Smooth muscle cell (in vitro differentiated cells): ENCODE data around the gene ANKRD34C. TPM values are rescaled to one million over a fixed set of nuclear protein-coding genes. Genes with fewer than 3 reads are reported as not detected.

ENCODE experiments used
- DNase-seq: peaks from one replicate; lab custom pipeline; 2025; ENCODE audit not compliant: unreplicated experiment; lab: John Stamatoyannopoulos, UW
- H2AFZ ChIP-seq: fragments of 200-600 bp; sonication (generic); 2 replicates; pipeline ENCODE4 v1.6.0; 2016; ENCODE audit warnings: antibody characterized with exemption, low read depth, mild to moderate bottlenecking
- H3F3A ChIP-seq: fragments of 200-600 bp; sonication (generic); 2 replicates; pipeline ENCODE4 v1.6.0; 2017; ENCODE audit warnings: antibody characterized with exemption, low read depth
- H3K27ac ChIP-seq: fragments of 200-600 bp; sonication (generic); 2 replicates; pipeline ENCODE4 v1.5.1; 2016; ENCODE audit warnings: low read depth, mild to moderate bottlenecking
- H3K27me3 ChIP-seq: fragments of 200-600 bp; sonication (generic); 2 replicates; pipeline ENCODE4 v1.6.1; 2016; ENCODE audit warnings: low read depth, mild to moderate bottlenecking
- H3K36me3 ChIP-seq: fragments of 200-600 bp; sonication (generic); 2 replicates; pipeline ENCODE4 v1.5.1; 2016; ENCODE audit warnings: low read depth
- H3K4me1 ChIP-seq: fragments of 200-600 bp; sonication (generic); 2 replicates; pipeline ENCODE4 v1.5.1; 2016; ENCODE audit warnings: low read depth
- H3K4me2 ChIP-seq: fragments of 200-600 bp; sonication (generic); 2 replicates; pipeline ENCODE4 v1.6.0; 2016; ENCODE audit warnings: mild to moderate bottlenecking
- H3K4me3 ChIP-seq: fragments of 200-600 bp; sonication (generic); 2 replicates; pipeline ENCODE4 v1.5.1; 2016; ENCODE audit warnings: mild to moderate bottlenecking
- H3K79me2 ChIP-seq: fragments of 200-600 bp; sonication (generic); 2 replicates; pipeline ENCODE4 v1.6.0; 2016; ENCODE audit warnings: low read depth, mild to moderate bottlenecking
- H3K9ac ChIP-seq: fragments of 200-600 bp; sonication (generic); 2 replicates; pipeline ENCODE4 v1.6.0; 2016; ENCODE audit warnings: low read depth
- H3K9me3 ChIP-seq: fragments of 200-600 bp; sonication (generic); replicated peaks from 2 replicates; pipeline ENCODE4 v1.5.1; 2016; ENCODE audit warnings: low read depth
- H4K20me1 ChIP-seq: fragments of 200-600 bp; sonication (generic); 2 replicates; pipeline ENCODE4 v1.6.0; 2016; ENCODE audit warnings: low read depth
- CTCF ChIP-seq: fragments of 200-600 bp; sonication (generic); IDR thresholded peaks from 2 replicates; pipeline ENCODE4 v1.5.1; 2017; ENCODE audit warnings: borderline replicate concordance, mild to moderate bottlenecking, antibody characterized with exemption; ENCODE audit not compliant: insufficient read depth, poor library complexity, severe bottlenecking
- WGBS: methylation state at CpG from one replicate; pipeline ENCODE4 v1.1.7; 2016; ENCODE audit warnings: low lambda C conversion rate; 5-methylcytosine and 5-hydroxymethylcytosine counted together
- polyA plus RNA-seq: library from polyadenylated mRNA; unstranded; fragments of >200 nt; fragmentation: Nextera tagmentation; extraction: Ambion mirVana; gene quantifications from 2 replicates; pipeline ENCODE4 v1.2.1, GENCODE V29; 2016
- total RNA-seq: library from RNA; depleted of rRNA; stranded (reverse); fragments of >200 nt; gene quantifications from 2 replicates; pipeline ENCODE4 v1.2.3, GENCODE V29; 2014

Gene ANKRD34C
- total and polyA plus RNA-seq, 2 experiments from 2014 or later: not detected

DNA sequence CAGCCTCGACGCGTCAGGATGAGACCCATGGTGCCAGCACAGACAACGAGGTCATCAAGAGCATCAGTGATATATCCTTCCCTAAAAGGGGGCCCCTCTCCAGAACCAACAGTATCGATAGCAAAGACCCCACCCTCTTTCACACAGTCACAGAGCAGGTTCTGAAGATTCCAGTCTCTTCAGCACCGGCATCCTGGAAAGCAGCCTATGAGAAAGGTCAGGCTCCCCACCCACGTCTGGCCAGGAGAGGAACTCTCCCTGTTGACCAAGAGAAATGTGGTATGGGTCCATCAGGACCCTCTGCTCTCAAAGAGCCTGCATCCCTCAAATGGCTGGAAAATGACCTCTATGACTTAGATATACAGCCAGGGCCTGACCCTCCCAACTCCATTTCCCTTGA lies 11.6 kb downstream of the ANKRD34C start:
- TF ChIP-seq CTCF: no peak
- Histone ChIP-seq H3K9ac (no peak overlapping the region), H3K27me3 (peaks cover 46% of the 10 kb centered on the region), H3K9me3 (no peaks in the 10 kb centered on the region), H3K4me2 (no peak overlapping the region), H3K79me2 (no peaks in the 10 kb centered on the region), H3K4me1 (no peaks in the 10 kb centered on the region), H3K4me3 (no peak overlapping the region), H2AFZ (no peak overlapping the region), H3K27ac (no peak overlapping the region), H4K20me1 (no peaks in the 10 kb centered on the region), H3F3A (no peaks in the 10 kb centered on the region), H3K36me3 (no peaks in the 10 kb centered on the region)
- no peak for DNase-seq
- WGBS: 69% methylated on average over 7 of the region's 7 CpGs

GRCh38 chr15:79296583-79296982 lies 14.1 kb downstream of the ANKRD34C start:
- Histone ChIP-seq H3F3A (no peaks in the 10 kb centered on the region), H3K9me3 (no peaks in the 10 kb centered on the region), H3K9ac (no peak overlapping the region), H3K27me3 (peaks cover 63% of the 10 kb centered on the region), H4K20me1 (no peaks in the 10 kb centered on the region), H3K79me2 (no peaks in the 10 kb centered on the region), H3K4me3 (no peak overlapping the region), H3K4me1 (no peaks in the 10 kb centered on the region), H2AFZ (no peak overlapping the region), H3K4me2 (no peak overlapping the region), H3K36me3 (no peaks in the 10 kb centered on the region), H3K27ac (no peak overlapping the region)
- no peak for DNase-seq
- WGBS: 47% methylated on average over 4 of the region's 4 CpGs
- TF ChIP-seq CTCF: no peak

DNA sequence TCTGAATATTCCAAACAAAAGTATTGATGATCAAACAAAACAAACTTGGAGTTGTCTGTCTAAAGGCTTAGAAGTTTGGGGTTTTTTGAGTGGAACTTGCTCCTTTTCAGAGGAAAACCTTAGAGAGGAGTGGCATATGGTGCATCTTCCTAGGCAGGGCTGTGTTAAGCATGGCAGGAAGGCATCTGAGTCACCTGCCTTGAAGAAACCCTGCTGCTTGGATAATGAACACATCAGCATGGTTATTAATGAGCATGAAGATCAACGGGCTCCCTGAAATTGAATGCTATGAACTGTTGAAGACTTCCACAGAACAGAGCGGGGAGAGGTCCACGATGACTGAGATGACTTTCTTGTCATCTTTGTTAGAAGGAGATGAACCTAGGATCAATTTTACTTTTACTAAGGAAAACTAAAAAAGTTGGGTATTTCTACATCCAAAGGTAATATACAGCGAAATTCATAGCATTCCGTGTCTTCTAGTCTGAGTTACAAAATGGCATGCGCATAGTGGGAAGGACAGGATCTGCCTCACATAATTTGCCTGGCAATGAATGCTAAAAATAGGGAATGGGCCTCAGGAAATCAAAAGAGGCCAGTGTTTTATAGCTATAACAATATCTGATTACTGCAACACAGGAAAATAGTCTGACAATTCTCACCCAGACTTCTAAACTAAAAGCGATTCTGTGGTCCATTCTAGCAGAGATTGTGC lies 16.8 kb downstream of the ANKRD34C start:
- Histone ChIP-seq H3K9ac (no peak overlapping the region), H3K4me1 (no peaks in the 10 kb centered on the region), H3K79me2 (no peaks in the 10 kb centered on the region), H3K27me3 (peaks cover 77% of the 10 kb centered on the region), H3K9me3 (no peaks in the 10 kb centered on the region), H3K4me3 (no peak overlapping the region), H2AFZ (no peak overlapping the region), H3K4me2 (no peak overlapping the region), H3F3A (no peaks in the 10 kb centered on the region), H3K36me3 (no peaks in the 10 kb centered on the region), H3K27ac (no peak overlapping the region), H4K20me1 (no peaks in the 10 kb centered on the region)
- TF ChIP-seq CTCF: no peak
- WGBS: 82% methylated on average over 7 of the region's 7 CpGs
- no peak for DNase-seq

- H3K27me3 ChIP-seq: peaks cover 83% of the 10 kb centered on the region
- TF ChIP-seq CTCF: no peak
- H3K27ac ChIP-seq: no peak overlapping the region
- no peaks in the 10 kb centered on the region for H3K79me2 ChIP-seq
- no peaks in the 10 kb centered on the region for H3F3A ChIP-seq
- no peak overlapping the region for H2AFZ ChIP-seq
- H3K9me3 ChIP-seq: no peaks in the 10 kb centered on the region
- H3K36me3 ChIP-seq: no peaks in the 10 kb centered on the region
- no peak overlapping the region for H3K4me3 ChIP-seq
- no peak for DNase-seq
- no peak overlapping the region for H3K4me2 ChIP-seq
- H3K9ac ChIP-seq: no peak overlapping the region
- H3K4me1 ChIP-seq: no peaks in the 10 kb centered on the region
- no peaks in the 10 kb centered on the region for H4K20me1 ChIP-seq
- WGBS: 70% methylated on average over 1 of the region's 1 CpG
Observed at GRCh38 chr15:79299841-79300235, 17.3 kb downstream of the ANKRD34C start.
